SKM-1 (cell line): ENCODE measurements around the gene MRTO4.
A peak's percentile ranks its signal among the peaks of the same experiment; 100 is the strongest.
"Not testable (repeated sequence)": the region's sequence is repeated elsewhere in the genome, so short reads cannot be mapped to it uniquely, and the experiment has no call there.

Experiments
- DNase-seq: peaks from one replicate; lab custom pipeline; 2025; ENCODE audit not compliant: unreplicated experiment; lab: John Stamatoyannopoulos, UW

The MRTO4 gene

GRCh38 chr1:19251305-19252196, at the start of gene MRTO4, which contains the start of gene EMC1:
TSS of gene MRTO4 (plus strand) at chr1:19251805. CDS start at chr1:19251836, 31 bp downstream.
TSS of gene EMC1 (minus strand) at chr1:19251524. CDS start at chr1:19251509, 15 bp downstream.
- peak; percentile 89 for DNase-seq

DNA sequence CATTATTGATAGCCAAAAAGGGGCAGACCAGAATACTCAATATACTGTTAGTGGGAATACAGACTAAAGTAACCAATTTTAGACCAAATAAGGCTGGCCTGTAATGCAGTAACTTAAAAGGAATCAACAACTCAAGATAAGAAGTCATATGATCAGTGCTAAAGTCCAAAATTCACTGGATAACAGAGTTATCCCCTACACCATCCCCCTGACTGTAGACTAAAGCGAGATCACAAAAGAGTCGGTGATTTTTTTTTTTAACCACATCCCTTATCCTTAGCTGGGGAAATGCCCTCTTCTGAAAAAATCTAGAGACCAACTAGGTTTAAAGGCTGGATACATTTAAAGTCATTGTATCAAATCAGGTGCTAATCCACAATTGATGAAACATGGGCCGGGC, 49.2 kb upstream of the MRTO4 start:
- DNase-seq = no peak

DNA sequence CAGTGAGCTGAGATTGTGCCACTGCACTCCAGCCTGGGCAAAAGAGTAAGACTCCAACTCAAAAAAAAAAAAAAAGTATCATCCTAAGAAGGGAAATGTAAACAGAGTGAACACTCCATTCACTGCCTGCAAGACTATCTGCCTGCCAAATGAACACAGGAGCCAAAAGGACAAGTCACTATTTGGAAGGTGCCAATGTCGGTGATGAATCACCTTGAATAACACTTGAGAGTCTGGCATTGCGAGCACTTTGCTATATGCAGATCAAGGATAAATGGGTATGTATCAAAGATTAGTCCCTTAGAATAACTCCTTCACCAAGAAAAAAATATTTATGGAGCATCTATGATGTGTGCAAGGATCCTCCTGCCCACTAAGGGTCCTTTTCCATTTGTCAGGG, 48.2 kb upstream of the MRTO4 start:
- DNase-seq = no peak

DNA sequence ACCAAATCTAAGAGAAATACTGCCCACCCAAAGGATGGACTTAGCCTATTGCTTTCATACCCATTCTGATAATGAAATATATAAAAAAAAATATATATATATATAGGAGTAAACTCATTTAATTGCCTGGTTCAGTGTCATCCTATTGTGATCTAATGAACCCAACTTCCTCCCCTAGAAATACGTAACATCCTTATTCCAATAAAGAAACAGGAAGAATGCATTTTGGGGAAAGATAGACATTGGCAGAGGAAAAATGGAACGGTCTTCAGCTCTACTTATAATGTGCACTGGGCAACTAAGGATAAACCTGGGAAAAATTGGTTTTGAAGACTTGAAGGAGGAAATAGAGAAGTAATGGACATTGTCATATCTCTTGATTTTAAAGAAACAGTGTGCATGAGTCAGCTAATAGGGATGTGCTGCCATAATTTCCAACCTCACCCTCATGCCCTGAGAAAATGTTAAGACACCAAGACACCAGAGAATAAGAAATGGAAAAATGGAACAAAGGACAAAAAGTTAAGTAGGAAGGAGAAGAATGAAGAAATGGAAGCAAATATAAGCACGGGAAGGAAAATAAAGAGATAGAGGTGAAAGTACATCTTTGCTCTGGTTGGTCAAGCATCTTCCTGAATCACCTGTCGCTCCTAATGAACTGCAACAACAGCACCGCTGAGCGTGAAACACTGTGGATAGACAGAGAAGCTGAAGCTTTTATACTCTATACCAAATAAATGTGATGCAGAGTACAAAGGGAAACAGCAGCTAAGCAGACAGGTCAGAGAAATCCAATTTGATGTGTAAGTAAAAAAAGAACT, 46.9 kb upstream of the MRTO4 start:
- no peak for DNase-seq

GRCh38 chr1:19205403-19205802, 46.2 kb upstream of the MRTO4 start:
- DNase-seq = no peak

DNA sequence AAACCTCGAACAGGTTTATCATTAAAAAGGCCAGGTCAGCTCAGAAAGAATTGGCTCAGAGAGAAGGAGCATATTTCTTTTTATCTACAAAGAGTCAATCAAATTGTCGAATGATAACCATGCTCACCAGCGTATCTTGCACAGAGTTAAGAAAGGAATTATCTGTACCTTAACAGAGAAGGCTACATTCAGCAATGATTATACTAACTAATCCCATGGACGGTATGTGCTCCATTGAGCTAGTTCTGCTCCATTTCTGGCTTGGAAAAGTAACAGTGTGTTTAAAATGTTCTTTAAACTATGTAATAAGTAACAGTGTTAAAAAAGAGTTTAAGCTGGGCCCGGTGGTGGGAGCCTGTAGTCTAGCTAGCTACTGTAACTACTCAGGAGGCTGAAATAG, 45.8 kb upstream of the MRTO4 start:
- DNase-seq = no peak

- DNase-seq = no peak
These were observed 44.7 kb upstream of the MRTO4 start for GRCh38 chr1:19206947-19207346.

- no peak for DNase-seq
These were observed 42.7 kb upstream of the MRTO4 start for GRCh38 chr1:19208710-19209438.

- no peak for DNase-seq
These were observed 42.1 kb upstream of the MRTO4 start for GRCh38 chr1:19209439-19209989.

DNA sequence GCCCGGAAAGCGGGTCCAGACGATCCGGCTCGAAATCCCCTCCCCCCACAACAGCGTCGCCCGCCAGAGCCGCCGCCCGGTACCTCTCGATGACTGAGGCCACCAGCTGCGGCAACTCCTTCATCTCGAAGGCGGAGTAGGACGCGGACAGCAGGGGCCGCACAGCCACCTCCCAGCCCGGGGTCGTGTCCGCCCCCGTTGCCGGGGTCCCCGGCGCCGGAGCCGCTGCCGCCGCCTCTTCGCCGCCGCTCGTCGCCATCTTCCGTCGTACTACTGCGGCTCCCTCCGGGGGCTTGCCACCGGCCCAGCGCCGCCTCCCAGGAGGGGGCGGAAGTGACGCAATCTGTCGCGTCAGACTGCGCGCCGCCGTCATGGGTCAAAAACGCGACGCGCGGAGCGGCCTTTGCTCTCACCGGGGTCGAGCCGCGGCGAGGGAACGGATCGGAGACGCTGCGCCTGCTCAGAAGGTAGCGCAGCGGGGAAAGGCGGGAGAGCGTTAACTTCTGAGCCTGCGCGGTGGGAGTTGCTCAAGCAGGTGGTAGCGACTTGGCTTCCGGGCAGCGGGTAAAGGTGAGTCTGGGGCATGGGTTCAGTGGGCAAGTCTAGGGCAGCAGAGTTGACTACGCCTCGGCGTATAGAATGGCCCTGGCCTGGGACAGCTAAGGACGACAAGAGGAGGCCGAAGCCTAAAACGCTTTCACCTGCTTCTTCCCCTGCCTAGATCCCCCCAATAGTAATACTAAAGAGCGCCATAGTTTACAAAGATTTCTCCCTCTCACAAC, 41.4 kb upstream of the MRTO4 start, which contains the start of gene UBR4:
UBR4 (minus strand) TSS at position 277 of the 782 bp plus-strand sequence; CDS start at position 259, 18 bp downstream.
- peak; percentile 91 for DNase-seq

- no peak for DNase-seq
These were observed 40.6 kb upstream of the MRTO4 start for GRCh38 chr1:19210772-19211549.

GRCh38 chr1:19212167-19212566, 39.4 kb upstream of the MRTO4 start:
- no peak for DNase-seq

GRCh38 chr1:19213580-19213979, 38.0 kb upstream of the MRTO4 start:
- DNase-seq = no peak

- DNase-seq = not testable (repeated sequence)
These were observed 35.0 kb upstream of the MRTO4 start for GRCh38 chr1:19216585-19216984.

- DNase-seq = no peak
These were observed 32.2 kb upstream of the MRTO4 start for GRCh38 chr1:19219451-19219850.

- DNase-seq = no peak
These were observed 31.3 kb upstream of the MRTO4 start for GRCh38 chr1:19220080-19220846.

- no peak for DNase-seq
These were observed 30.6 kb upstream of the MRTO4 start for GRCh38 chr1:19220991-19221390.

GRCh38 chr1:19222573-19222972, 29.0 kb upstream of the MRTO4 start:
- DNase-seq = no peak
